GM18499 (cell line): ENCODE measurements around the gene MNT.

ENCODE experiments used
- ATAC-seq: cut with Tn5 transposase; IDR thresholded peaks from one replicate; pipeline ENCODE4 v1.9.1; 2021; ENCODE audit warnings: moderate number of reproducible peaks; ENCODE audit not compliant: insufficient read depth, unreplicated experiment

MNT gene

DNA sequence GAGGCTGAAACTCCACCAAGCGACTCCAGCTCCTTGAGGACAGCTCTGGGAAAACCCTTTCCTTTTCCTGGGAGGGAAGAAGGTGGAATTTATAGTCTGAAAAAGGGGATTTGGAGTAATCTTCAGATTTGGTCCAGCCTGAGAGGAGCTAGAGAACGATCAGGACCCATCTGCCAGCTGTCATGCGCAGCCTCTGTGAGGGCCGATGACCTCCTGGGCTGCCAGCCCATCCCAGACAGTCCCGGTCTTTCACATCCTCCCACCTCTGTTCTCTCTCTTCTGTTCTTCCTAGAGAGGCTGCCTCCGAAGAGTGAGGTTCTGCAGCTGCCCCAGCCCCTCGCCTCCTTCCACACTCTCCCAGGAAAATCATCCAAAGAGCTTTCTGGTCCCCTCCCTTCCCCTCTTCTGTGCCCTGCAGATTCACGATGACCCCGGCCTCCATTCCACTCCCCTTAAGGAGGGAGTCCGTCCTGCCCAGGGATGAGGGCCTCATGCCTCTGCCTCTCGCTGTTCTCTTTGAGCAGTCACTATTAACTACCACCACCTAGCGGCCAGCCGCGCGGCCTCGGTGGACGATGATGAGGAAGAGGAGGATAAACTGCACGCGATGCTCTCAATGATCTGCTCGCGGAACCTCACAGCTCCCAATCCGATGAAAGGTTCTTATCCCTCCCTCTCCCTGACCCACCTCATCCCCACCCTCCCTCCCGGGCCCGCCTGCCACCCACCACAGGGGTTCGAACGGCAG is 33.9 kb downstream of the MNT start:
- ATAC-seq = no peak

DNA sequence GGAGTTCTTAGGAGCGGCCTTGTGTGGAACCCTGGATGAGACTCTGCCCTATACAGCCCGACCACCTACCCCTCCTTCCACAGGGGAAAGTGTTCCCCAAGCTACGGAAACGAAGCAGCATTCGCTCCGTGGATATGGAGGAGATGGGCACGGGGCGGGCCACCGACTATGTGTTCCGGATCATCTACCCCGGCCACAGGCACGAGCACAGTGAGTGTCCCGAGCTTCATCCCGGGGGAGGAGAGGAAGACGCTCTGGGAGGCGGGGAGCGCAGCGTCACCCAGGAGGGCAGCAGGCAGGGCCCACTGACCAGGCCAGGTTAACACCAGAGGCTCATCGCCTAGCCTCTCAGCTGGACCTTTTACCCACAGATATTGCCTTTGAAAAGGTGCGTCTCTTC is 35.7 kb downstream of the MNT start:
- ATAC-seq = no peak

DNA sequence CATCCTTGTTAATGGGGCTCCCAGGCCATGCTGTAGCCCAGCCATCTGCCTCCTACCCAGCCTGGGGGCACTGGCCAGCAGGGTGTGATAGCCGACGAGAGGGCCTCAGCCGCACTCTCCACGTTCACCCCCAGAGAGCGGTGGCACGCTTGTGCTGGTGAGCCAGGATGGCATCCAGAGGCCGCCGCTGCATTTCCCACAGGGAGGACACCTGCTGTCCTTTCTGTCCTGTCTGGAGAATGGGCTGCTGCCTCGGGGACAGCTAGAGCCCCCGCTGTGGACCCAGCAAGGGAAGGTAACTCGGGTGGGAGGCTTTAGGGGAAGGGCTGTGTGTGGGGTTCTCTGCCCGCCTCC is 36.1 kb downstream of the MNT start:
- ATAC-seq = no peak

- ATAC-seq = no peak
Measured at GRCh38 chr17:2363851-2364762, 36.8 kb downstream of the MNT start.

GRCh38 chr17:2363318-2363717 is 37.5 kb downstream of the MNT start:
- ATAC-seq = no peak

DNA sequence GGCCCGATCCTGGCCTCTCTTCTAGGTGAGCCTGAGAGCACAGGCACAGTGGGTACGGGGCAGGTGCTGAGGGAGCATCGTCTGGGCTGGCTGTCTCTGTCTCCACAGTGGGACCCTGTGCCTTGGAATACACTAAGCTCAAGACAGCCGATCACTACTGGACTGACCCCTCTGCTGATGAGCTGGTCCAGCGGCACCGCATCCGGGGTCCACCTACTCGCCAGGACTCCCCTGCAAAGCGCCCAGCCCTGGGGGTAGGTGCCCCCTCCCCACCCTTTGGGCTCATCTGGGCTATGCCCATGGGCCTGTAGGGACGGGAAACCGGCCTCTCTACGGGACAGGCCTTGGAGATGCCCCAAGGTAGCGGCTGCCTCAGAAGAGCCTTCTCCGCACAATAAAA is 38.0 kb downstream of the MNT start:
- ATAC-seq = no peak

DNA sequence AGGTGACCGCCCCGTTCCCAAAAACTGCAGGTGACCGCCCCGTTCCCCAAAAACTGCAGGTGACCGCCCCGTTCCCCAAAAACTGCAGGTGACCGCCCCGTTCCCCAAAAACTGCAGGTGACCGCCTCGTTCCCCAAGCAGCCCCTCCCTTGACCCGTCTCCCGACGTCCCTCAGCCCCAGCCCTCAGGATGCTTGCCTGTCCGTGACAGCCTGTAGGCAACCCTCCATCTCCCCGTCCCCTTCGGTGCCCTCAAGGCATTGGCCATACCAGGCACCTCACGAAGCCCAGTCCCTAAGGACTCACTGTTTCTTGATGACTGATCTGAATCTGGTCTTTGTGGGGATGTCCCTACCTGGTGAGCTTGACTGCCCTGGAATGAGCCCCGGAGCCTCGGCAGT is 38.4 kb downstream of the MNT start:
- ATAC-seq = no peak

DNA sequence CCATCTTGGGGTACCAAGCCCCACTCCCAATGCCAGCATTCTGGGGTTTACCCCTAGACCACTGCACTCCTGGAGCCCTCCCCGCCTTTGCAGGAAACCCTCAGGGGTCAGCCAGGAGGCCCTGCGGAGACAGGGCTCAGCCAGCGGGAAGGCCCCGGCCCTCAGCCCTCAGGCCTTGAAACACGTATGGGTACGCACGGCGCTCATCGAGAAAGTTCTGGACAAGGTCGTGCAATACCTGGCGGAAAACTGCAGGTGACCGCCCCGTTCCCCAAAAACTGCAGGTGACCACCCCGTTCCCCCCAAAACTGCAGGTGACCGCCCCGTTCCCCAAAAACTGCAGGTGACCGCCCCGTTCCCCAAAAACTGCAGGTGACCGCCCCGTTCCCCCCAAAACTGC is 38.8 kb downstream of the MNT start:
- no peak for ATAC-seq

GRCh38 chr17:2361010-2361760 is 39.7 kb downstream of the MNT start:
- ATAC-seq = no peak

GRCh38 chr17:2357931-2358434 is 42.9 kb downstream of the MNT start:
- ATAC-seq = no peak

GRCh38 chr17:2357237-2357636 is 43.6 kb downstream of the MNT start:
- ATAC-seq = no peak

- no peak for ATAC-seq
Measured at GRCh38 chr17:2354311-2354710, 46.5 kb downstream of the MNT start.

DNA sequence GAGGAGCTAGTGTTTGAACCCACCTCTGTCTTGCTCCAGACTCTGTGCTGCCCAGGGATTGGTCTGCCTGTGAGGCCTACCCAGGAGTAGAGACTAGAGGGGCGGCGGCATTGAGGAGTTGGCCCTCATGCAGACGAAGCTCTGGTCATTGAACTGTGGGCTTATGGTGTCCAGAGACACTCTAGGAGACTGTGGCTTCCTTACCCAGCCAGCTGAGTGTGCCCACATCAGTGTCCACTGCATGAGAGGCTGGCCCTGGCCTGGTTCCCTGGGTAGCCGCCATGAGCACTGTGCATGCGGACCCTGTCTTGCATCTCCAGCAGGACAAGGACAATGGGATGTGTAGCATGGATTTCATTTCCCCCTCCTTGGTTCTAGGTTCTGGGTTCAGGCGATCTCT is 49.6 kb downstream of the MNT start:
- no peak for ATAC-seq

DNA sequence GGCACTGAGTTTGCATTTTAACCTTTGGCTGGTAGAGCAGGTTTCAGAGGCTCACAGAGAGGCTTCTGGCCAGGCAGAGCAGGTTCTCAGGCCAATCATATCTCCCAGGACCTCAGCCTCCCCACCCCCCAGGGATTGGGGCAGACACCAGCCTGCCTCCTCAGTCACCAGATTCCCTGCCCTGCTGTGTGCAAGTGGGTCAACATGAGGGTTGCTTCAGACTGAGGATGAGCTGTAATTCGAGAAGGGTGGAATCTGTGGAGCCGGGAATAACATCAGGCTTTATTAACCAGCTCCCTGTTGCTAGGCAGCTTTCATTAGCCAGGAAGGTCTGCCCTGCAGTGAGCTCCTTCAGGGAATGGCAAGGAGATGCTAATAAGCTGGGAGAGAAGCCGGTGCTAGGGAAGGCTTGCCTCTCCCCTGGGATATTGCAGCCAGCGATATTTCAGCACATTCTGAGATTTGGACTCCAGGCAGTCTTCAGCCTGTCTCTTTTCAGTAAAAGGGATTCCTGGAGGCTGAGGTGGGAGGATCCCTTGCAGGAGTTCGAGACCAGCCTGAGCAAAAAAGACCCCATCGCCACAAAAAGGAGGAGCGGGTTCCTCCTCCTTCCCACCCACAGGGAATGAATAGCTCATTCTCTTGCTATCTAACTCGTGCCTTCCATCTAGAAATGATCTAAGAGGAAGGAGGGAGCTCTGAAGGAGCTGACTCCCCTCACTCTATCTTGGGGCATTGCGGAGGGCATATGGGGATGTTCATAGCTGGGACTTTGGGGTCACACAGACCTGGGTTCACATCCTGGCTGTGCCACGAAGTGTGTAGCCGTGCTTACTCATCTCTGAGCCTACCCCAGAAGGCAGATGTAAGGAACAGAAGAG is 52.8 kb downstream of the MNT start:
- no peak for ATAC-seq

- no peak for ATAC-seq
Measured at GRCh38 chr17:2346475-2346874, 54.4 kb downstream of the MNT start.

DNA sequence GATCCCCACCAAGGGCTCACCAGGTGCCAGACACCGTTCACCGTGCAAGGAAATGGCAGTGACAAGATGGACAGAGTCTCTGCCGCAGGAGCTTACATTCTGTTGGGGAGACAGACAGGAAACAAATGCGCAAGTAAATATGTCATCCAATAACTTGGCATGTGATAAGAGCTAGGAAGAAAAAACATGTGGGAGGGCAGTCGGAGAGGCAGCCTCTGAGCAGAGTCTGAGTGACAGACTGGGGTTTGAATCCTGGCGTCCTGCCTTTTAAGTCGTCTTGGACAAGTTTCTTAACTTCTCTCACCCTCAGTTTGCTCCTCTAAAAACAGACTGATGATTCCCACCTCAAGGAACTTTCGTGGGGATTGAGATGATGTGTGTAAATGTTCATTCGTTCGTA is 56.3 kb downstream of the MNT start:
- no peak for ATAC-seq

DNA sequence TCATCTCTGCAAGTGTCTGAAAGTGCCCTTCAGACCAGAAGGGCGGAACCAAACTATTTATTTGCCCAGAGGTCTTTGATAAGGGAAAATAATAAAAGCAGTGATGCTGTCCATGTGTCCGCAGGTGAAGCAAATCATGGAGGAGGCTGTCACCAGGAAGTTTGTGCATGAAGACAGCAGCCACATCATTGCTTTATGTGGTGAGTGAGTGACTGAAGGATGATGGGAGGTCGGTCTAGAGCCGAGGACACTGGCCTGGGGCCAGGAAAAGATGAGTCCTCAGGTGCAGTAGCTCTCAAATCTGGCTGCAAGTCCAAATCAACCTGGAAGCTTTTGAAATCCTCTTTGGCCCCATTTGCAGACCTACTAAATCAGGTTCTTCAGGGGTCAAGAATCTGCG is 57.4 kb downstream of the MNT start:
- no peak for ATAC-seq

GRCh38 chr17:2338315-2338657 is 62.6 kb downstream of the MNT start:
- ATAC-seq = no peak

DNA sequence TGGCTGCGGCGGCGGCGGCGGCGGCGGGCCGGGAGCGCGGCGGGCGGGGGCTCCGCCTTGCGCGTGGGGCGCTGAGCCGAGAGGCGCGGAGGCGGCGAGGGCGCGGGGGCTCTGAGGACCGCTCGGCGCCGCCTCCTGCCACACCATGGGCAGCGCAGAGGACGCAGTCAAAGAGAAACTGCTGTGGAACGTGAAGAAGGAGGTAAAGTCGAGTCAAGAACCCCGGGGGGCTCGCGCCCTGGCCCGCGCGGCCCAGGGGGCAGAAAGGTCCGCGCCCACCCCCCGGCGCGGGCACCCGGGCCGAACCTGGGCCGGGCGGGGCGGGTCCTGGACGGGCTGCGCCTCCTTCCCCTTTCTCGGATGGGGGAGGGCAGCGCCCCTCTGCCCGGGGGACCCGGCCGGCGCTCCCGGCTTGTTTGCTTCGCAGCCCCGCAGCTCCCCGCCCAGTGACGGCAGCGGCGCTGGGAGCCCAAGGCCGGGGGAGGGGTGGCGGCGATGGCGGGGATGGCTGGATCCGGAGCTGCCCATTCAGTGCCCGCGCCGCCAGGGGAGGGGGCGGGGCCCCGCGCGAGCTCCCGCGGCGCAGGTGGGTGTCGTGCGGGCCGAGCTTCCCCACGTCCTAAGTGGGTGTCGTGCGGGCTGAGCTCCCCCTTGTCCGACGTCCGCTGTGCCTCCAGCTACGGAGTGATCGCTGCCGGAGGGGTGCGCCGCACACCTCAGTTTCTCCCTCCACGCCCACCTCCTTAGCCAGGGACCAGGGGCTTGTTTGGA is 63.1 kb downstream of the MNT start:
- no peak for ATAC-seq
